Tibial nerve (tissue), 4 donors: ENCODE data around the gene GTF3C1. TPM values are rescaled to one million over a fixed set of nuclear protein-coding genes. Genes with fewer than 3 reads are reported as not detected.
"Not testable (repeated sequence)": the region's sequence is repeated elsewhere in the genome, so short reads cannot be mapped to it uniquely, and the experiment has no call there.

Experiments used
- DNase-seq, 2 donors: peaks; one replicate each; pipeline ENCODE4 v3.0.0-alpha.2; 2019; ENCODE audit warnings: low spot score in 2 of 2
- H3K27ac ChIP-seq, 4 donors: fragments of 200-600 bp; sonication (generic) in 3 of 4; one replicate each; pipeline ENCODE4 v1.5.1; 2017 to 2019; ENCODE audit warnings: mild to moderate bottlenecking in 1 of 4
- H3K27me3 ChIP-seq, 2 donors: fragments of 200-600 bp; sonication (generic) in 1 of 2; one replicate each; pipeline versions ENCODE4 v1.5.1 to v1.6.0; 2017 to 2019
- H3K36me3 ChIP-seq, 3 donors: fragments of 200-600 bp; sonication (generic); one replicate each; pipeline ENCODE4 v1.5.1; 2018 to 2019
- H3K4me1 ChIP-seq, 4 donors: fragments of 200-600 bp; sonication (generic) in 3 of 4; one replicate each; pipeline ENCODE4 v1.5.1; 2017 to 2019
- H3K4me3 ChIP-seq, 4 donors: fragments of 200-600 bp; sonication (generic) in 3 of 4; one replicate each; pipeline ENCODE4 v1.5.1; 2017 to 2019; ENCODE audit warnings: mild to moderate bottlenecking in 1 of 4, moderate library complexity in 1 of 4
- H3K9me3 ChIP-seq, 4 donors: fragments of 200-600 bp; sonication (generic) in 3 of 4; one replicate each; pipeline ENCODE4 v1.5.1; 2017 to 2019
- EP300 ChIP-seq, 2 donors: sonication (generic); formaldehyde crosslinking; IDR thresholded peaks; one replicate each; pipeline ENCODE4 v1.6.1; 2017; ENCODE audit warnings: antibody characterized with exemption in 2 of 2, mild to moderate bottlenecking in 1 of 2
- POLR2A ChIP-seq, 2 donors: fragments of 450-650 bp; IDR thresholded peaks; one replicate each; pipeline ENCODE4 v1.6.1; 2017; ENCODE audit warnings: antibody characterized with exemption in 2 of 2, mild to moderate bottlenecking in 2 of 2, moderate library complexity in 2 of 2
- WGBS, 2 donors: methylation state at CpG; one replicate each; pipeline ENCODE4 v1.1.5; 2018; 5-methylcytosine and 5-hydroxymethylcytosine counted together
- total RNA-seq, 4 donors: library from RNA; depleted of rRNA; stranded (reverse); fragments of >200 nt; gene quantifications; one replicate each; pipeline ENCODE4 v1.1.0, GENCODE V29; 2016
- TF ChIP-seq, protein P1 (sequence below), 5 experiments: fragments of 200-600 bp in 3 of 5; fragments of 450-650 bp in 2 of 5; sonication (generic) in 3 of 5; IDR thresholded peaks; one replicate each; pipeline ENCODE4 v1.5.1; 2016 to 2019; ENCODE audit warnings: antibody characterized with exemption in 5 of 5, mild to moderate bottlenecking in 3 of 5, moderate library complexity in 2 of 5

Gene GTF3C1
- total RNA-seq, 4 donors from 2014 or later = 66.7 to 92.4 (median 69.9) TPM

DNA sequence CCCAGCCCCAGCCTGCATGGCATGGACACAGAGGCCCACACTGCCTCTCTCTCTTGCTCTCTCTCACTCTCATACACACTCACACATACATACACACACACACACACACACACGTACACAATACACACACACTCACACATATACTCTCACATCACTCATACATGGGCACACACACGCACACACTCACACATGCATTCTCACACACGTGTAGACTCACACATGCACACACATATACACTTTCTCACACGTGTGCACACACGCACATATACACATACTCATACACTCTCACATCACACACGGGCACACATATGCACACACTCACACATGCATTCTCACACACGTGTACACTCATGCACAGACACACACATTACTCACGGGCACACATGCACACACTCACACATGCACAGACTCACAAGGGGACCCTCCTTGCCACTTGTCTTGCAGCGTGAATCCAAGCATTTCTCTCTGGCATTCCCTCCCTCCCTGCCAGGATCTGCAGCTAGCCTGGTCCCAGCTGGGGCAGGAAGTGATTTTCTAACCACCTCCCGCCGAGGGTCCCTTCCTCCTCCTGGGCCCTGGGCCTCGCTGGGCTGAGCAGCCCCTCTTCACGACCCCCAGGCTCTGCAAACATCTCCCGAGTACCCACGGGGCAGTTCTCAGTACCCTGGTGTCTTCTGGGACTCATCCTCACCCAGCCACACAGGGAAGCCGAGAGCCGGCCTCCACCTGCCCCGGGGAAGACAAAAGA lies 110.3 kb downstream of the GTF3C1 start:
- Histone ChIP-seq H3K9me3 (peaks cover 0 to 17% (median 0%) of the 10 kb centered on the region in 4 donors), H3K36me3 (peaks cover 0 to 3% (median 0%) of the 10 kb centered on the region in 3 donors), H3K4me1 (no peaks in the 10 kb centered on the region), H3K27ac (no peak overlapping the region), H3K27me3 (no peaks in the 10 kb centered on the region), H3K4me3 (no peak overlapping the region)
- 62% methylated on average over 18 of the region's 18 CpGs for WGBS, 2 donors
- DNase-seq = no peak
- TF ChIP-seq POLR2A (IDR thresholded peaks at IDR 0.05) (no peak), EP300 (IDR thresholded peaks at IDR 0.05) (no peak)
- TF ChIP-seq, protein P1, sequence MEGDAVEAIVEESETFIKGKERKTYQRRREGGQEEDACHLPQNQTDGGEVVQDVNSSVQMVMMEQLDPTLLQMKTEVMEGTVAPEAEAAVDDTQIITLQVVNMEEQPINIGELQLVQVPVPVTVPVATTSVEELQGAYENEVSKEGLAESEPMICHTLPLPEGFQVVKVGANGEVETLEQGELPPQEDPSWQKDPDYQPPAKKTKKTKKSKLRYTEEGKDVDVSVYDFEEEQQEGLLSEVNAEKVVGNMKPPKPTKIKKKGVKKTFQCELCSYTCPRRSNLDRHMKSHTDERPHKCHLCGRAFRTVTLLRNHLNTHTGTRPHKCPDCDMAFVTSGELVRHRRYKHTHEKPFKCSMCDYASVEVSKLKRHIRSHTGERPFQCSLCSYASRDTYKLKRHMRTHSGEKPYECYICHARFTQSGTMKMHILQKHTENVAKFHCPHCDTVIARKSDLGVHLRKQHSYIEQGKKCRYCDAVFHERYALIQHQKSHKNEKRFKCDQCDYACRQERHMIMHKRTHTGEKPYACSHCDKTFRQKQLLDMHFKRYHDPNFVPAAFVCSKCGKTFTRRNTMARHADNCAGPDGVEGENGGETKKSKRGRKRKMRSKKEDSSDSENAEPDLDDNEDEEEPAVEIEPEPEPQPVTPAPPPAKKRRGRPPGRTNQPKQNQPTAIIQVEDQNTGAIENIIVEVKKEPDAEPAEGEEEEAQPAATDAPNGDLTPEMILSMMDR (IDR thresholded peaks at IDR 0.05) = no peak

DNA sequence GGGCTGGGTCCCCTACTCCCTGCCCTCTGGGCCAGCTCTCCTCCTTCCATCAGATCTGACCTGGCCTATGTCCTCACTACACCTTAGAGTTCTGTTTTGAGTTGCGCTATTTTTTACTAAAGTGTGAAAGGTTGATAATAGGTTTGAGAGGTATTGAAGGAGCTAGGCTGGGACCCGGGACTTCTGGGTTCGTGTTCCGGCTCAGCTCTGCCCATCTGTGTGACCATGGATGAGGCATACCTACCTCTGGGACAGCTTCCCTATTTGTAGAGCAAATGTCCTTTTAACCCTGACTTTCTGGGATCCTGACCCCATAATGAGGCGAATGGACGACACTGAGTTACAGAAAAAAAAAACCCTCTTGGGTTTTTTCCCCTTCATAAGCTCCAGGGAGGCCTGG lies 111.8 kb downstream of the GTF3C1 start:
- Histone ChIP-seq H3K9me3 (peaks cover 0 to 4% (median 0%) of the 10 kb centered on the region in 4 donors), H3K27me3 (no peaks in the 10 kb centered on the region), H3K36me3 (no peaks in the 10 kb centered on the region), H3K4me3 (no peak overlapping the region), H3K4me1 (no peaks in the 10 kb centered on the region), H3K27ac (no peak overlapping the region)
- TF ChIP-seq, protein P1 (IDR thresholded peaks at IDR 0.05) = no peak
- TF ChIP-seq EP300 (IDR thresholded peaks at IDR 0.05) (no peak), POLR2A (IDR thresholded peaks at IDR 0.05) (no peak)
- WGBS, 2 donors = 92 to 94% methylated on average over 6 of the region's 6 CpGs
- no peak for DNase-seq

DNA sequence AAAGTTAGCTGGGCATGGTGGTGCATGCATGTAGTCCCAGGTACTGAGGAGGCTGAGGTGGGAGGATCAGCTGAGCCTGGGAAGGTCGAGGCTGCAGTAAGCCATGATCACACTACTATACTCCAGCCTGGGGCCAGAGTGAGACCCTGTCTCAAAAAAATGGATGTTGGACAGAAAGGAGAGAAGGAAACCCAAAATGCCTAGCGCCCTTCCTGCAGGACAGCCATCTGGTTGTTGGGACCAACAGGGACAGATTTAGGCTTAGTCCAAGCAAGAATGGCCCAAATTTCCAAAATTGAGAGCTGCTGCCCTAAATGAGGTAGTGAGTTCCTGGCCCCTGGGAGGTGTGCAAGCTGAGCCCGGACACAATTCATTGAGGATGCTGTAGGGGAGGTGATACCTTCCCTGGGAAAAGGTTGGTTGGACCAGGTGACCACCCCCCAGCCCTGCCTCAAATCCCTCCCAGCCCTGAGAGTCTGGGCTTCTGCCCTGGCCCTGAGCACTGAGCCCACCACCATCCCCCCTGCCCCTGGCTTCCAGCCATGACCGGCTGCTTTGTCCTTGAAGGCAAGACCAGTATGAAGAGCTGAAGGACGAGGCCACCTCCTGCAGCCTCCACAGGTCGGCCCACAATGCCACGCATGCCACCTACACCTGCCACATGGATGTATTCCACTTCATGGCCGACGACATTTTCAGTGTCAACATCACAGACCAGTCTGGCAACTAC lies 112.6 kb downstream of the GTF3C1 start:
- H3K27ac ChIP-seq = no peak overlapping the region
- H3K9me3 ChIP-seq = no peaks in the 10 kb centered on the region
- no peaks in the 10 kb centered on the region for H3K36me3 ChIP-seq
- no peaks in the 10 kb centered on the region for H3K27me3 ChIP-seq
- no peaks in the 10 kb centered on the region for H3K4me1 ChIP-seq
- TF ChIP-seq, protein P1 (IDR thresholded peaks at IDR 0.05) = no peak
- TF ChIP-seq EP300 (IDR thresholded peaks at IDR 0.05) (no peak), POLR2A (IDR thresholded peaks at IDR 0.05) (no peak)
- DNase-seq = no peak
- whole genome bisulfite sequencing, 2 donors = 84 to 89% methylated on average over 9 of the region's 9 CpGs
- no peak overlapping the region for H3K4me3 ChIP-seq

DNA sequence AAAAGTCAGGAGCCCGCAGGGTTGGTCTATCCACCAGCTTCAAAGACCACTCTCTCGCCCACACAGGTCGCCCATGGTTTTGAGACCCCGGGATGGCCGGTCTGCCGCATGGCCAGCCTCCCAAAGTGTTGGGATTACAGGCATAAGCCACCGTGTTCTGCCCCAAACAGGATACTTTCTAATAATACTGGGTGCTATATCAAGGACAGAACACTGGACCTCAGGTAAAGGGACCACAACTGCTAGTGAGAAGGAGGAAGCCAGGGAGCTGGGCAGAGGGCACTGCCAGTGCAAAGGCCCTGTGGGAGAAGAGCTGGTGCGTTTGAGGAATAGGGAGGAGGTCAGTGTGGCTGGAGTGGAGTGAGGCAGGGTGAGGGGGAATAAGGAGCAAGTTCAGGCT lies 113.6 kb downstream of the GTF3C1 start:
- H3K27me3 ChIP-seq = no peaks in the 10 kb centered on the region
- H3K4me1 ChIP-seq = no peaks in the 10 kb centered on the region
- H3K4me3 ChIP-seq = no peak overlapping the region
- DNase-seq = no peak
- no peaks in the 10 kb centered on the region for H3K9me3 ChIP-seq
- H3K27ac ChIP-seq = no peak overlapping the region
- TF ChIP-seq EP300 (IDR thresholded peaks at IDR 0.05) (no peak), POLR2A (IDR thresholded peaks at IDR 0.05) (no peak)
- TF ChIP-seq, protein P1 (IDR thresholded peaks at IDR 0.05) = no peak
- WGBS, 2 donors = 83 to 92% methylated on average over 8 of the region's 8 CpGs
- no peaks in the 10 kb centered on the region for H3K36me3 ChIP-seq

DNA sequence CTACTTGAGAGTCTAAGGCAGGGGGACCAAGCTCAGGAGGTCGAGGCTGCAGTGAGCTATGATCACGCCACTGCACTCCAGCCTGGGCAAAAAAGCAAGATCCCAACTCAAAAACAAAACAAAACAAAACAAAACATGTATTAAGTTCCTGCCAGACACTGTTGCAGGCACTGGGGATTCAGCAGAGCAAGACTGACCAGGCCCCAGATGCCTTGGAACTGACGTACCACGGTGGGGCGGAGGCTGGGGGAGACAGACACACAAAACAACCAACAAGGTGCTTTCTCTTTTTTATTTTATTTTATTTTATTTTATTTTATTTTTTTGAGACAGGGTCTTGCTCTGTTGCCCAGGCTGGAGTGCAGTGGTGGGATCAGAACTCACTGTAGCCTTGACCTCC lies 114.6 kb downstream of the GTF3C1 start:
- H3K27me3 ChIP-seq, H3K27ac ChIP-seq, H3K4me1 ChIP-seq, H3K36me3 ChIP-seq, H3K4me3 ChIP-seq, DNase-seq, H3K9me3 ChIP-seq: not testable (repeated sequence)
- WGBS, 2 donors = 82 to 84% methylated on average over 5 of the region's 5 CpGs
